ENCODE results near the gene ZDHHC14.

DNA sequence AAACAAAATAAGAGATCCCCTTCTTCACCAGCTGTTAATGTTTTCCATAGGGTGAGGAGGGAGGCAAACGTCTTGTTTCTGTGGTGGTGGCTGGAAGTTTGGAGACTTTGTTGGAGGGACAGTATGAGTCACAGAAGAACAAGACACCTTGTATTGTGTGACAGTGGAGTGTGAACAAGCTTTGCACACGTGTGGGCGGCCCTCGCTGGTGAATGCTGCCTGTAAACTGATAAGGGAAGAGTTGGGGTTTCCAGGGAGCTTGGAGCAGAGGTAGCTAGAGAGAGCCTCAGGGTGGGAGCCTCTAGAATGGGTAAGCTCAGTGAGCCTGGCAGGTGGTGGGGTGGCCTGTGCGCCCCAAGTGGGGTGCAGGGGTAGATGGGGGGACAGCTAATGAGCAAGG lies 78.3 kb downstream of the ZDHHC14 start:
- TF ChIP-seq, protein P1, sequence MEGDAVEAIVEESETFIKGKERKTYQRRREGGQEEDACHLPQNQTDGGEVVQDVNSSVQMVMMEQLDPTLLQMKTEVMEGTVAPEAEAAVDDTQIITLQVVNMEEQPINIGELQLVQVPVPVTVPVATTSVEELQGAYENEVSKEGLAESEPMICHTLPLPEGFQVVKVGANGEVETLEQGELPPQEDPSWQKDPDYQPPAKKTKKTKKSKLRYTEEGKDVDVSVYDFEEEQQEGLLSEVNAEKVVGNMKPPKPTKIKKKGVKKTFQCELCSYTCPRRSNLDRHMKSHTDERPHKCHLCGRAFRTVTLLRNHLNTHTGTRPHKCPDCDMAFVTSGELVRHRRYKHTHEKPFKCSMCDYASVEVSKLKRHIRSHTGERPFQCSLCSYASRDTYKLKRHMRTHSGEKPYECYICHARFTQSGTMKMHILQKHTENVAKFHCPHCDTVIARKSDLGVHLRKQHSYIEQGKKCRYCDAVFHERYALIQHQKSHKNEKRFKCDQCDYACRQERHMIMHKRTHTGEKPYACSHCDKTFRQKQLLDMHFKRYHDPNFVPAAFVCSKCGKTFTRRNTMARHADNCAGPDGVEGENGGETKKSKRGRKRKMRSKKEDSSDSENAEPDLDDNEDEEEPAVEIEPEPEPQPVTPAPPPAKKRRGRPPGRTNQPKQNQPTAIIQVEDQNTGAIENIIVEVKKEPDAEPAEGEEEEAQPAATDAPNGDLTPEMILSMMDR (conservative IDR thresholded peaks at IDR 0.05 in 1 of 2, IDR thresholded peaks at IDR 0.05 in 1 of 2; ENCODE audit: extremely low read depth in 1 of 2, insufficient read depth in 1 of 2, low read depth in 1 of 2, low read length in 2 of 2), result no peak
- TF ChIP-seq EZH2 (IDR thresholded peaks at IDR 0.05; ENCODE audit: borderline replicate concordance, low read length), result no peak
